Stimulated activated CD4-positive, alpha-beta T cell treated with anti-CD3 and anti-CD28 coated beads, Interleukin-4, amount 100 ng/mL, for 48 hours (primary cell): Measurements from ENCODE around the gene SMTNL2.

Source experiments
- DNase-seq, 2 donors: peaks; one replicate each; pipeline ENCODE4 v3.0.0-alpha.2; 2020; ENCODE audit warnings: low read depth in 2 of 2

Gene SMTNL2

GRCh38 chr17:4545217-4545951 is 38.9 kb upstream of the SMTNL2 start:
- DNase-seq = no peak

- DNase-seq = no peak
Observed at GRCh38 chr17:4547118-4547906, 37.0 kb upstream of the SMTNL2 start.

GRCh38 chr17:4548061-4548461 is 36.3 kb upstream of the SMTNL2 start:
- DNase-seq = no peak

- DNase-seq = no peak
Observed at GRCh38 chr17:4548721-4549531, 35.4 kb upstream of the SMTNL2 start.

- no peak for DNase-seq
Observed at GRCh38 chr17:4549781-4550533, 34.4 kb upstream of the SMTNL2 start.

GRCh38 chr17:4550534-4551039 is 33.7 kb upstream of the SMTNL2 start:
- DNase-seq = no peak

GRCh38 chr17:4551141-4551540 is 33.2 kb upstream of the SMTNL2 start:
- DNase-seq = no peak

GRCh38 chr17:4551796-4552525 is 32.4 kb upstream of the SMTNL2 start:
- no peak for DNase-seq

- no peak for DNase-seq
Observed at GRCh38 chr17:4553669-4554068, 30.7 kb upstream of the SMTNL2 start.

- no peak for DNase-seq
Observed at GRCh38 chr17:4554441-4554996, 29.8 kb upstream of the SMTNL2 start.

- DNase-seq = peak; percentile 97 to 99
Observed at GRCh38 chr17:4554997-4555799, 29.1 kb upstream of the SMTNL2 start, which contains the start of gene MYBBP1A. Gene MYBBP1A, minus strand, starts transcription at chr17:4555384. Its CDS starts 60 bp downstream, at chr17:4555324.

- no peak for DNase-seq
Observed at GRCh38 chr17:4555873-4556759, 28.2 kb upstream of the SMTNL2 start.

- DNase-seq = no peak
Observed at GRCh38 chr17:4556996-4557395, 27.3 kb upstream of the SMTNL2 start.

- DNase-seq = no peak
Observed at GRCh38 chr17:4557626-4558346, 26.5 kb upstream of the SMTNL2 start.

GRCh38 chr17:4558347-4558971 is 25.9 kb upstream of the SMTNL2 start:
- DNase-seq = no peak

- DNase-seq = no peak
Observed at GRCh38 chr17:4559139-4559791, 25.1 kb upstream of the SMTNL2 start.

GRCh38 chr17:4559966-4560365 is 24.4 kb upstream of the SMTNL2 start:
- no peak for DNase-seq
